Calu3 (cell line): ENCODE data around the gene POR. TPM values are rescaled to one million over a fixed set of nuclear protein-coding genes. Genes with fewer than 3 reads are reported as not detected.
"Not testable (repeated sequence)": the region's sequence is repeated elsewhere in the genome, so short reads cannot be mapped to it uniquely, and the experiment has no call there.

ENCODE experiments used
- BruUV-seq: library from RNA; stranded (reverse); fragments of 400-500 nt; replicated peaks from 2 replicates; lab custom pipeline; 2021; lab: Mats Ljungman, UMichigan
- CTCF ChIA-PET: fragments of 300-600 bp; sonication (Branson Sonifier 250); formaldehyde crosslinking; loops from one replicate; lab custom pipeline; 2022; ENCODE audit warnings: antibody characterized with exemption; lab: Charles Lee
- DNase-seq: peaks from one replicate; pipeline ENCODE4 v3.0.0; 2022
- H3K27ac Mint-ChIP-seq: one replicate; pipeline ENCODE4 v1.8.0; 2022; ENCODE audit warnings: mixed read lengths; ENCODE audit not compliant: unreplicated experiment
- H3K27me3 Mint-ChIP-seq: one replicate; pipeline ENCODE4 v1.8.0; 2022; ENCODE audit warnings: mixed read lengths; ENCODE audit not compliant: unreplicated experiment
- H3K36me3 Mint-ChIP-seq: one replicate; pipeline ENCODE4 v1.8.0; 2022; ENCODE audit warnings: mild to moderate bottlenecking, moderate library complexity, mixed read lengths; ENCODE audit not compliant: insufficient read depth, unreplicated experiment
- H3K4me1 Mint-ChIP-seq: one replicate; pipeline ENCODE4 v1.8.0; 2022; ENCODE audit warnings: mild to moderate bottlenecking, low read depth, mixed read lengths; ENCODE audit not compliant: unreplicated experiment
- H3K4me3 Mint-ChIP-seq: one replicate; pipeline ENCODE4 v1.8.0; 2022; ENCODE audit warnings: mild to moderate bottlenecking, low read depth, moderate library complexity, mixed read lengths; ENCODE audit not compliant: unreplicated experiment
- H3K9me3 Mint-ChIP-seq: one replicate; pipeline ENCODE4 v1.8.0; 2022; ENCODE audit warnings: low read depth, mixed read lengths; ENCODE audit not compliant: unreplicated experiment
- intact Hi-C: fragments of 100-400 bp; cut with micrococcal nuclease; formaldehyde crosslinking; loops from one replicate; pipeline ENCODE4 v1.10.0; 2022; ENCODE audit not compliant: unreplicated experiment
- total RNA-seq: library from RNA; stranded (reverse); gene quantifications from 2 replicates; pipeline ENCODE4 v1.2.3, GENCODE V29; 2022
- TF ChIP-seq, protein P1 (sequence below): fragments of 200-600 bp; IDR thresholded peaks from one replicate; pipeline ENCODE4 v1.8.0; 2022; ENCODE audit warnings: antibody characterized with exemption; ENCODE audit not compliant: unreplicated experiment

Gene POR
- total RNA-seq, 1 experiment from 2014 or later: 65.8 TPM

DNA sequence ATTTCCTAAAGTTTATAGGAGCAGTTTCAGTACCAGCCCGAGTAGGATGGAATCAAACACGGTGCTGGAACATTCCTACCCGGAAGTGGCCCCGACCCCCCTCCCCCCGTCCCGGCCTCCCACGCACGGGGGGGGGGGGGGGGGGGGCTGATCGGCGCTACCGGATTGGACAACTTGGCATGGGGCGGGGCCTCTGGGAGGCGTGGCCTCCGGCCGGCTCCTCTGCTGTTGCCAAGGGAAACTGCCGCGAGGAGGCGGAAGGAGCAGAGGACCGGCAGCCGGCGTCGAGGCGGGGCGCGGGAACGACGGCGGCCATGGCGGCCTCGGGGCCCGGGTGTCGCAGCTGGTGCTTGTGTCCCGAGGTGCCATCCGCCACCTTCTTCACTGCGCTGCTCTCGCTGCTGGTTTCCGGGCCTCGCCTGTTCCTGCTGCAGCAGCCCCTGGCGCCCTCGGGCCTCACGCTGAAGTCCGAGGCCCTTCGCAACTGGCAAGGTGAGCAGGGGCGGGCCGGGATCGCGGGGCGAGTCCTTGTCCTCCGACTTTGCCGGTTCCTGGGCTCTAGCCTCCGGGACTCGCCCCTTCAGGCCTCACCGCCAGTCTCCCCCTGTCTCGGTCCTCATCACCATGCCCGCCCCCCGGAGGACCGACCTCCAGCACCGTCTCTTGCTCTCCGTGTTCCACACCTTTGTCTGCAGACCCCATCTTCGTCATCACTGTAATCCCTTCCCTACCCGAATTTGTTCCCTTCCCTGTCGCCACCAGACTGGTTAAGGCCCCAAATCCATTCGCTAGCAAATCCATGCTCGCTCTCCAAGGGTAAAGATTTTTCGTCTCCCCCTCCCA lies 36.0 kb upstream of the POR start, which contains the start of gene RHBDD2:
Gene RHBDD2 (plus strand): TSS at position 266 of the 843 bp plus-strand sequence. CDS start 49 bp downstream, at position 315.
- BruUV-seq: no TSS peak
- H3K4me1 Mint-ChIP-seq: peaks cover 19% of the 10 kb centered on the region
- peak; percentile 87 for DNase-seq
- H3K27ac Mint-ChIP-seq: peak within 1 kb of the TSS; percentile 98
- CTCF ChIA-PET: interaction anchor here (0.7 kb wide), 1 partner anchor 91 kb away, joined by 5 read pairs; no protein-coding TSS in a partner anchor
- H3K36me3 Mint-ChIP-seq: peaks cover 41% of the 10 kb centered on the region
- intact Hi-C loops: no loop called here
- H3K9me3 Mint-ChIP-seq: no peaks in the 10 kb centered on the region
- no peaks in the 10 kb centered on the region for H3K27me3 Mint-ChIP-seq
- TF ChIP-seq, protein P1, sequence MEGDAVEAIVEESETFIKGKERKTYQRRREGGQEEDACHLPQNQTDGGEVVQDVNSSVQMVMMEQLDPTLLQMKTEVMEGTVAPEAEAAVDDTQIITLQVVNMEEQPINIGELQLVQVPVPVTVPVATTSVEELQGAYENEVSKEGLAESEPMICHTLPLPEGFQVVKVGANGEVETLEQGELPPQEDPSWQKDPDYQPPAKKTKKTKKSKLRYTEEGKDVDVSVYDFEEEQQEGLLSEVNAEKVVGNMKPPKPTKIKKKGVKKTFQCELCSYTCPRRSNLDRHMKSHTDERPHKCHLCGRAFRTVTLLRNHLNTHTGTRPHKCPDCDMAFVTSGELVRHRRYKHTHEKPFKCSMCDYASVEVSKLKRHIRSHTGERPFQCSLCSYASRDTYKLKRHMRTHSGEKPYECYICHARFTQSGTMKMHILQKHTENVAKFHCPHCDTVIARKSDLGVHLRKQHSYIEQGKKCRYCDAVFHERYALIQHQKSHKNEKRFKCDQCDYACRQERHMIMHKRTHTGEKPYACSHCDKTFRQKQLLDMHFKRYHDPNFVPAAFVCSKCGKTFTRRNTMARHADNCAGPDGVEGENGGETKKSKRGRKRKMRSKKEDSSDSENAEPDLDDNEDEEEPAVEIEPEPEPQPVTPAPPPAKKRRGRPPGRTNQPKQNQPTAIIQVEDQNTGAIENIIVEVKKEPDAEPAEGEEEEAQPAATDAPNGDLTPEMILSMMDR: no peak
- peak within 1 kb of the TSS; percentile 98 for H3K4me3 Mint-ChIP-seq

GRCh38 chr7:75879771-75880184 lies 35.2 kb upstream of the POR start:
- CTCF ChIA-PET: no interaction called here
- intact Hi-C loops: no loop called here
- peak overlapping the region; percentile 98 for H3K4me3 Mint-ChIP-seq
- peak overlapping the region; percentile 98 for H3K27ac Mint-ChIP-seq
- TF ChIP-seq, protein P1: no peak
- H3K4me1 Mint-ChIP-seq: peaks cover 19% of the 10 kb centered on the region
- H3K27me3 Mint-ChIP-seq: no peaks in the 10 kb centered on the region
- DNase-seq: no peak
- H3K36me3 Mint-ChIP-seq: peaks cover 45% of the 10 kb centered on the region
- TSS peak; percentile 69 for BruUV-seq
- H3K9me3 Mint-ChIP-seq: no peaks in the 10 kb centered on the region

DNA sequence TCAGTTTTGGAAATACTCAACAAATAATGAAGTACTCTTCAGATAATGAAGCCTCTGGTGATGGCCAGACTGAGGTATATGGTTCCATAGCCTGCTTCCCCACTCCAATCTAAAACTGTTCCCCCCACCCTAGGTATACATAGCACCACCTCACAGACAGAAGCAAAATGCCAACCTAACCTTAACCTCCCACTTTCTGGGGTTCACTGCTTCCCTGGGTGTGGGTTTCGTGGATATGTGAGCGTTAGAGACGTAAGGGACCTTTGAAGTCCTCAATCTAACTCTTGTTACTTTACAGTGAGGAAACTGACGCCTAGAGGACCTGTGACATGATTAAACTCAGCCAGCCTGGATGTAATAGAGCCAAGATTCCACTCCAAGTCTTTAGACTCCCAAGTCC lies 34.7 kb upstream of the POR start:
- BruUV-seq: no TSS peak
- no peaks in the 10 kb centered on the region for H3K27me3 Mint-ChIP-seq
- no peak for DNase-seq
- H3K27ac Mint-ChIP-seq: no peak overlapping the region
- peaks cover 19% of the 10 kb centered on the region for H3K4me1 Mint-ChIP-seq
- peak overlapping the region; percentile 98 for H3K4me3 Mint-ChIP-seq
- peaks cover 45% of the 10 kb centered on the region for H3K36me3 Mint-ChIP-seq
- no peaks in the 10 kb centered on the region for H3K9me3 Mint-ChIP-seq
- TF ChIP-seq, protein P1: no peak
- CTCF ChIA-PET: no interaction called here
- intact Hi-C loops: no loop called here

GRCh38 chr7:75881436-75882095 lies 33.4 kb upstream of the POR start:
- Mint-ChIP-seq H3K27ac (no peak overlapping the region), H3K4me1 (peaks cover 19% of the 10 kb centered on the region), H3K36me3 (peaks cover 45% of the 10 kb centered on the region), H3K27me3 (no peaks in the 10 kb centered on the region), H3K4me3 (no peak overlapping the region), H3K9me3 (no peaks in the 10 kb centered on the region)
- TF ChIP-seq, protein P1: no peak
- DNase-seq: no peak
- CTCF ChIA-PET: no interaction called here
- intact Hi-C loops: no loop called here
- no TSS peak for BruUV-seq

DNA sequence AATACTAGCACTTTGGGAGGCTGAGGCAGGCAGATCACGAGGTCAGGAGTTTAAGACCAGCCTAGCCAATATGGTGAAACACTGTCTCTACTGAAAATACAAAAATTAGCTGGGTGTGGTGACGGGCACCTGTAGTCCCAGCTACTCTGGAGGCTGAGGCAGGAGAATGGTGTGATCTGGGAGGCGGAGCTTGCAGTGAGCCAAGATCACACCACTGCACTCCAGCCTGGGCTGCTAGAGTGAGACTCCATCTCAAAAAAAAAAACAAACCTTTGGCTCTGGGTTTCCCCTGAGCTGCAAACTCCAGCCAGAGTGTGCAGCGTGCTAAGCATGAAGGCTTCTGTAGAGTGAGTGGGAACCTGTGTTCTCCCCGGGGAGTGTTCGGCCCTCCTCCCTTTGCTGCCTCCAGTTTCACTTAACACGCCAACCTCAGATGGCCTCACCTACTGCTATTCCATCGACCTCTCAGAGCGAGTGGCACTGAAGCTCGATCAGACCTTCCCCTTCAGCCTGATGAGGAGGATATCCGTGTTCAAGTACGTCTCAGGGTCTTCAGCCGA lies 31.6 kb upstream of the POR start:
- H3K9me3 Mint-ChIP-seq, H3K27ac Mint-ChIP-seq, H3K27me3 Mint-ChIP-seq, intact Hi-C loops, DNase-seq, H3K4me3 Mint-ChIP-seq, CTCF ChIA-PET, BruUV-seq: not testable (repeated sequence)
- Mint-ChIP-seq H3K4me1 (peaks cover 14% of the 10 kb centered on the region), H3K36me3 (peaks cover 42% of the 10 kb centered on the region)
